SHP77 treated with DMSO at 0.1 percent for 48 hours (cell line): ENCODE results near the gene GLRX.
"Not testable (repeated sequence)": the region's sequence is repeated elsewhere in the genome, so short reads cannot be mapped to it uniquely, and the experiment has no call there.

Experiments used
- DNase-seq: peaks from one replicate; lab custom pipeline; 2025; lab: John Stamatoyannopoulos, UW

Gene GLRX

DNA sequence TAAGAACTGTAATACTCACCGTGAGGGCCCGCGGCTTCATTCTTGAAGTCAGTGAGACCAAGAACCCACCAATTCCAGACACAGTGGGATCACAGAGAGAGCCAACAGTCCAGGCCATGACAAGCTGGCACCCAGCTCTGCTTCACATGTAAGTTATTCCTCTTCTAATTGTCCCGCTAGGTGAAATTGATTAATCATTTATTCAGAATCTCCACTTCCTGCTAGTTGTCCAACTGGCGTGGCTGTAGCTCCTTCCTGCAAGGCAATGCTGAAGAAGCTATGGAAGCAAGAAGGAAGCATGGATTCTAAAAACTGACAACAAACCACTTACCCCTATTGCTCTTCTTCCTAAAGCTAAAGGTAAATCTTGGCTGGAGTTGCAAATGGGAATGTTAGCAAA lies 30.0 kb upstream of the GLRX start:
- no peak for DNase-seq

DNA sequence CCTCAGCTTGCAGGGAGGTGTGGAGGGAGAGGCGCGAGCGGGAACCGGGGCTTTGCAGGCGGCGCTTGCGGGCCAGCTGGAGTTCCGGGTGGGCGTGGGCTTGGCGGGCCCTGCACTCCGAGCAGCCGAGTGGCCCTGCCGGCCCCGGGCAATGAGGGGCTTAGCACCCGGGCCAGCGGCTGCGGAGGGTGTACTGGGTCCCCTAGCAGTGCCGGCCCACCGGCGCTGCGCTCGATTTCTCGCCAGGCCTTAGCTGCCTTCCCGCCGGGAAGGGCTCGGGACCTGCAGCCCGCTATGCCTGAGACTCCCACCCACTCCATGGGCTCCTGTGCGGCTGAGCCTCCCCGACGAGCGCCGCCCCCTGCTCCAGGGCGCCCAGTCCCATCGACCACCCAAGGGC lies 28.6 kb upstream of the GLRX start:
- DNase-seq: not testable (repeated sequence)

DNA sequence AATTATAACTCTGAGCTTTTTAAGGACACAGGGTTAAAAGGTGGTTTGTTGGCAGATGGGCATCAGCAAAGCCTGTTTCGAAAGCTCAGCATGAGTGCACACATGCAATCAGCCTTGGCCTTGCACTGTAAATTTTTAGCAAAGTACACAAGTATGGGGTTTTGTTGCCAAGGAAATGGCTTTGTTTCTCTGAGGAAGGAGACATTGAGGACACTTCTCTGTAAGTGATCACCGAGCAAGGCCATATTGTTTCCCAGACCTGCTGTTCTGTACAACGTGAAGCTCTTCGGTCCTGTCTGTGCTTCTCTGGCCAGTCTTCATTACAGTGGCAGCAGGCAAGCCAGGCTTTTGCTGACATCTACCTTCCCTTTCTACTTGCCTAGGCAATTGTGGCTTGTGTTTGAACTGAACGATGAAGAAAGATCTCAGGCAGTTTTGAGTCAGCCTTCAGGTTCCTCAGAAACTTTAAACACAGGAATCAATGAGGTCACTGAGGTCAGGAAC lies 27.9 kb upstream of the GLRX start:
- no peak for DNase-seq

DNA sequence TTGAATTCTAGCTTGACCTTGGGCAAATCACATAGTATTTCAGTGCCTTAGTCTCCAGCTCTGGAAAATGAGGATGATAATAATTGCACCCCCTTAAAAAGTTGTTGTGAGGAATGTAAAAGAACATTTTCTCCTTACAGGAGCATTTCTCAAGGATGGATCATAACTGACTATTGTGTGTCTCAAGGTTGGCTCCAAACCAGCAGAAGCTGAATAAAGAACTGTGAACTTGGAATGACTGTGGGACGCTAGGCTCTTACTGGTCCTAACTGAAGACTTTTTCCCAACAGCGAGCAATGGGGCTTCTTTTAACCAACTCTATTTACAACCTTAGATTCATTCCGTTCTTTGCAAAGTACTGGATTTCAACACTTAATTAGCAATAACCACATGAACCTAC lies 26.2 kb upstream of the GLRX start:
- no peak for DNase-seq

DNA sequence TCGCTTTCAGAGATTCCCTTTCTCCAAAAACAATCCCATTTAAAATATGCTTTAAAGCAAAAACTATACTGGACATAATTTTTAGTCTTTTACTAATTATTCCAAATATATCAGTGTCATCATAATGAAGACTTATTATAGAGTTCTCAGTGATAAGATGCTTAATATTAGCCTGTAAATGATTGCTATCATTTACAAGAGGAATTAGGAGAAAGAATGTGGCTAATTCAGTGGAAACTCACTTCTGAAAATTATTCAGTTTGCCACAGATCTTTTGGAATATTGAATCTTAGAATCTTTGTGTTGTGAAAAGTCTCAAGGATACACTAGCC lies 24.7 kb upstream of the GLRX start:
- DNase-seq: no peak

DNA sequence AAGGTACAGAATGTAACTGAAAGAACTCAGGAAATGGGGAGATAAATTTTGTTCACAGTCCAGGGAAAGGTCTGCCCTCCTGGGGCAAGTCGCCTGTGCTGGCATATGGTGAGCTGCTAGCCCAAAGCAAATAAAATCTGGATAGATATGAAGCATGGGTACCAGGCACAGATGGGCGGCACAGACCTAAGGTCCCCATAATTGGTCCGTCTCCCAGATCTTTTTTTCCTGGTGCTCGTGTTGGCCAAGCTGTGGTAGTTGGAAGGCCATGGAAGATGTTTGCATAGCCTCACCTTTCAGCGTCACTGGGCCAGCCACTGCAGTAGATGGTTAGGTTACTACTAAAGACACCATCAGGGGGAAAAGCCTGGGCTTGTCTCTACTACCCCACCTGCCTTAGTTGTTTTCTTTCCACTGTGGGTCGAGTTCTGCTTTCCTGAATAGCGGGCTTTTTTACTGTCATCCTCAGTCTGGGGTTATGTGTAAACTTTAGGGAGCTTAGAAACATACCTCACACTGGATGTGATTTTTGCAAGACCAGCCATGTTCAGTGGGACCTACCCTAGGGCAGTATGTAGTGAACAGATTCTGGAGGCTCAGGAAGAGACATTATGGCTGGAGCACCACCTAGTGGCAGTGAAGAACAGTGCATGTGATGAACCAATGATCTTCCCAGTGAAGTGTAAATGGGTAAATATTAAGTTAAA lies 24.2 kb upstream of the GLRX start:
- peak; percentile 32 for DNase-seq

DNA sequence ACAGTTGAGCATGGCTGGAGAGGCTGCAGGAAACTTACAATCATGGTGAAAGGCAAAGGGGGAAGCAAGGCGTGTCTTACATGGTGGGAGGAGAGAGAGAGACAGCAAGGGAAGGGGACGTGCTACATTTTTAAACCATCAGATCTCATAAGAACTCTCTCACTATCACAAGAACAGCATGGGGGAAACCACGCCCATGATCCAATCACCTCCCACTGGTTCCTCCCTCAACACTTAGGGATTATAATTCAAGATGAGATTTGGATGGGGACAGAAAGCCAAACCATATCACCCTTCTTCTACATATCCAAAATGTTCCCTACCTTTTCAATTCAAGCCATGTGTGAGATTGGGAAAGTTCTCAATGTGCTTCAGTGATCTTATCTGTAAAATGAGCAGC lies 22.9 kb upstream of the GLRX start:
- DNase-seq: no peak

DNA sequence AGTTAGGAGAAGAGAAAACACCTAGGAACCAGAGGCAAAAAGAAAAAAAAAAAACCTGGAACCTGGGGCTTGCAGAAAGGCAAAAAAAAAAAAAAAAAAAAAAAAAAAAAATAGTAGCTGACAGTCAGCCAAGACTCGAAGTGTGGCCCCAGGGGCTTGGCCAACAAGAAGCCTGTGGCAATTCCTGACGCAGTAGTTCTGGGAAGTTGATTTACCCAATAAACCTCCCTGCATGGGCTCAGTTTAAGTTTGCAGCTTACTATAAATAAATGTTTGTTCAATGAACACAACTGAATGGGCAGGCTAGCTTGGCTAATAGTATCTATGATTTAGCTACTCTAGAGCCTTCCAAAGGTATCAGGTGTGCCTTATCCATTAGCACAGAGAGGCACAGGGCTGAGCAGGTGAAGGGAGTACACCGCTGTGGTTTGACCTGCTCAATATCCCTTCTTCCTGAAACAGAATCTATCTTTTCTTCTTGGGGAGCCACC lies 21.3 kb upstream of the GLRX start:
- no peak for DNase-seq

DNA sequence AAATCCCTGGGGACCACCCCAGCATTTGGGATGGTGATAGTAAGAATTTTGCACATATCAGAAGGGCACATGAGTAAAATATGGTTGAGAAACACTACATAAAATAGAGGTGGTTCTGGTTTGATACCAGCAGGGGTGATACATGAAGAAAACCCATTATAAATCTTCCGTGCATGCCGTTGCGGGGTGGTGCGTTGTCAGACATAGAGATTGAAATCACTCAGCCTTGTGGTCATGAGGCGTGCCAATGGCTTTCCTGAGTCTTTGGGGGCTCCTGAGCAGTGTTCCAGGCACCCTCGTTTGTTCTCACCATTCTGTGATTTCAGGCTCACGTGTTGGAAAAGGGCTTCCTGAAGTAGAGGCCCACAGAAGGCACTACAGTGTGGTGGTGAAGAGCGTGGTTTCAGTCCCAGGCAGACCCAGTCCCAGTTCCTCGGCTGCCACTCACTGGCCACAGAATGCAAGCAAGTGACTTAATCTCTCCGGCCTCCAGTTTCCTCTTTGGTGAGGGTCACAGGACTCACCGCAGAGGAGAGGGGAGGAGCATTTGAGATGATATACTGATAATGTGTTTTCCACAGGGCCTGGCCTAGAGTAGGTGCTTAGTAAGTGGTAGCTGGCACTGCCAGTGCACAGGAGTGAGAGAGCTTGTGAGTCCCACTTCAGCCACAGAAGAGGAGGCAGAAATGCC lies 20.5 kb upstream of the GLRX start:
- DNase-seq: no peak

DNA sequence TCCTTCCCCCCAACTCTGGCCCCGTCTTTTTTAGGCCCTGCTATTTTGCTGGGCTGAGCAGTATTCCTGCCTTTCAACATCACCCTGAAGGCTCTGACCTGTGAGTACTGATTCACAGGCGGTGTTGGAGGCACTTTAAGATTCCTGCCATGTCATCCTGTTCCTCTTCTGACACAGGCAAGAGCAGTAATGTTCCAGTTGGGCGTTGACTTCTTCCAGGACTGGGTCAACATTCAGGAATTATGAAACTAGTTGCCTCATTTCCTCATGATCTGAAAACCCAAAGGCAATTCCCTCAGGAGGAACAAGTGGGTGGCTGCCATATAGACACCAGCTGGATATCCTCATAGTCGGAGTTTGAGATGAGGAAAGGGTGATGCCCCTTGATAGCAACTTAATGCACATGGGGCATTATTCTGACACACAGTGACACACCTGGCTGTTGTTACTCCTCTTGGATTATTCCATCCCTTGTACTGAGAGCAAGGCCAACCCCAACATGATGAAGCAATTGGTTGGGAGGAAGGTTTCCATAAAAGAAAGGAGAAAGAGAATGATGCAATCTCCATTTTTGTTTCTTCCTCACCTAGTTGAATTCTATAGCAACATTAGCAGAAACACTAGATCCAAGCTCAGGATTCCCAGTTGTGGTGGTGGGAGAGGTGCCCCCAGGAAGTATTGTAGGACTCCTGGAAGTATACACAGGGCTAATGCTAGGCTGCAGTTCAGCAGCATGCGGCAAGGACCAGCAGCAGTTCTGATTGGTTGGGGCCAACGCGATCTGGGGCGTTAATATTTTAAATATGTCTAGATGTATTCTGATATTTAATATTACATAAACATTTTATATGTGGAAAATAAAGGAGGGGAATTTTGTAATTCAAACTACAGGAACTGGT lies 19.6 kb upstream of the GLRX start:
- no peak for DNase-seq

DNA sequence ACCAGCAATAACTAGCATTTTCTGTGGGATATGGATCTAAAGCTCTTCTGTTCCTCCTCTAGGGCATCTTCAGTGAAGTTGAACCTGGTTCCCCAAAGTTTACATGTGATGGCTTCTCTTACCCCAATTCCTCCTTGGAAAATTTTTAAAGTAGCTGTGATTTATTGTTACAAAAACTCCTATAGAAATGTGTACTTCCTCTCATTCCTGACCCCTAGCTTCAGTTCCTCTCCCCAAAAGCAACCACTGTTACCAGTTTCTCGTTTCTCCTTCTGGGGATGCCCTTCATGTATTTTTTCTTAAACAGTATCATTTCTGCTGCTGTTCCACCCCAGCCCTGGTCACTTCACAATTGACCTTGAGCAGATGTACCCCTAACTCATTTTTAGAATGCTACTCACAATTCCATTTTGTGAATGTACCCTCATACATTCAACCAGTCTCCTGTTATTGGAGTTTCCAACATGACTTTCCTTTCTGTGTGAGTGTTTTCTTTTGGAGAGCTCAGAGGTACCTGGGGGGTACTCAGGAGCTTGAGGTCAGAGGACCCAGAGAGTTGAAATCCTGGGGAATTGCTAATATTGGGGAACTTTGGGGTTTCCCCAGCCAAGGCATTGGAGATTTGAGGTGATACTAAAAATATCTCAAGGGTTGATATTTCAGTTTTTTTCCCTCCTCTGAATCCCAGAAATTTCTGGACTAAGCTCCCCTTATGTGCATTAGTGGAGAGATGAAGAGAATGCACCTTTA lies 18.6 kb upstream of the GLRX start:
- no peak for DNase-seq

DNA sequence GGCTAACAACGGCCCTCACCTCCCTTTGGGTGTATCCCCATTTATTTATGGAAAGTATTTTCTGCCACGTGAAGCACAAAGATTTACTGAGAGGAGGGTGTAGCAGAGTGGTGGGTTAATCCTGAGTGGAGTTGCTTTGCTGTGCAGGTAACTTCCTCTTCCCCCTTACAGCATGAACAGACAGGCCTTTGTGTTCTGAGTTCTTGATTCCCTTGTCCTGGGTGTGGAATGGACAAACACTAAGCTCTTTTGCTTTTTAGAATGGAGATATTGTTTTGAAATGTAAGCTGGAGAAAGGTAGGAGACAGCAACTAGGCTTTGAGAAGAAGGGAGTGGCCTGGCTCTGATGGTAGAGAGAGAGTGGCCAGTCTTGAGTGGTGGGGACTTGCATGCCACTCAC lies 17.1 kb upstream of the GLRX start:
- no peak for DNase-seq

DNA sequence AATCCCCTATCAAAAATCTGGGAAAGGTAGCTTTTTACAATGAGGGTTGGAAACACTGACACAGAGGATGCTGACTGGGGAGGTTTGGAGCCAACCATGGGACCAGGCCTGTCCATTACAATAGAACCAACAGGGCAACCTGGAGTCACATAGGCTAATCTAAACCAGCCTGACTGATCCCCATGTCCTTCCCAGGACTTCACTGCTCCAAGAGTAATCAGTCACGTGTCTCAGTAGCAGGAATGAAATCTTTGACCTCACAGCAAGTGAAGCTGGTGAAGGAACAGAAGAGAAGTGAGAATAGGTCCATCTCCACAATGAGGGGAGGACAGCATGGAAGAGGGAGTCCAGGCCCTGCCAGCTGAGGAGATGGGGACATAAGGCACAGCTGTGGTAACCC lies 16.0 kb upstream of the GLRX start:
- no peak for DNase-seq

DNA sequence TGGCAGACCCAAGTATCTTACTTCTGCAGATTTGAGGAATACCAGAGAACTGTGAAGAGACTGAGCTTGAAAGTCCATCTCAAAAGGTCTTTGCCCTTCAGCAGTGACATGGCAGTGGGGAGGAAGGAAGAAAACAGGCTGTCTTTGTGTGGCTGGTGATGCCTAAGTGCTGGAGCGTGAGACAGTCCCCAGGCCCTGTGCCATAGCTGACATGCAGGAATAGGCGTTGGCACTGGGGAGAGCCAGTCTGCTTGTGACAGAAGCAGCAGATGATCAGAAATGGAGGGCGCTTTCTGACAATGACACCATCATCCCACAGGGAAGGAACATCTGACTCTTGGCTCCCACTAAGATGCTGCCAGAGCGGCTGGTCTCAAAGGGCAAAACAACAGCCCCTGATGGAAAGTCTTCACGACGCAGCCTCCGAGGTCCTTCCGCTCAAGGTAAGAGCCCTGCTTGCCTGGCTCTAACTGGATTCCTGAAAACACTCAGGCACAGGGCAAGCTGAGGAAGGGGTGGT lies 15.5 kb upstream of the GLRX start:
- no peak for DNase-seq

DNA sequence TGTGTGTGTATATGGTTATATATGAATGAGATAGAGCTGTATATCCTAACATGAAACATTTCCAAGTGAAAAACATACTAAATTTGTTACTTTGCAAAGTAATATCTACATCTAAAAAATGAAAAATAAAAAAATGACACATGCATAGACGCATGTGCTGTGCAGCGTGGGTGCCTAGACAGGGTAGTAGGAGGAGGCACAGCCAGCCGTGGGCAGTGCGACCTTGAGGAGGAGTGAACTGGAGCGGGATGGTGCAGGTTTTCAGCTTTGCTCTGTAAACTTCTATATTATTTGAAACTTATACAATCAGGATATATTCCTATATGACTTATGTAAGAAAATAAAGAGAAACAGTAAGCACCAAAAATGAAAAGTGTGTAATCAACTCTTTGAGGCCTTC lies 15.0 kb upstream of the GLRX start:
- DNase-seq: no peak

DNA sequence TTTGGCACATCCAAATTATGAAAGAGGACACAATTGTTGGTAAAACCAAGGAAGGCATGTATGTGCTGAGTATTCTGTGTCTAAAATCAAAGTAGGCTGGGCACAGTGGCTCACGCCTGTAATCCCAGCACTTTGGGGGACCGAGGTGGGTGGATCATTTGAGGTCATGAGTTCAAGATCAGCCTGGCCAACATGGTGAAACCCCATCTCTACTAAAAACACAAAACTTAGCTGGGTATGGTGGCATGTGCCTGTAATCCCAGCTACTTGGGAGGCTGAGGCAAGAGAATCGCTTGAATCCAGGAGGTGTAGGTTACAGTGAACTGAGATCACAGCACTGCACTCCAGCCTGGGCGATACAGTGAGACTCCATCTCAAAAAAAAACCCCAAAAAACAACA lies 14.4 kb upstream of the GLRX start:
- DNase-seq: not testable (repeated sequence)

DNA sequence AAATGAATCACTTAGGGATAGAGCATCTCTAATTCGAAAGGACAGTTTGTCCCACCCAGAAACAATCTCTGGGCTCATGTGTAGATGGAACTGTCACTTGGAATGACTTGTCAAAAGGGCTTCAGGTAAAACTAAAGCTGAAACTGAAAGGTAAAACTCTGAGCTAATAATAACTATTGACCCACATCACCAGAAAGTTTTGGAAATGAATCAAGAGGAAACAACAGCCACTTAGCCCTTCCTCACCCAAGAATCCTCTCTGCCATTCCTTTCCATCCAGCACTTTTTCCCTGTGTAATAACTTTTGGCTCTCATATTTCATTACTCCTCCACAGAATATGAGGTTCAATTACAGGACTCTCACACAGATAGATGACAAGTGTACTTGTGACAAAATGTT lies 14.0 kb upstream of the GLRX start:
- DNase-seq: no peak

DNA sequence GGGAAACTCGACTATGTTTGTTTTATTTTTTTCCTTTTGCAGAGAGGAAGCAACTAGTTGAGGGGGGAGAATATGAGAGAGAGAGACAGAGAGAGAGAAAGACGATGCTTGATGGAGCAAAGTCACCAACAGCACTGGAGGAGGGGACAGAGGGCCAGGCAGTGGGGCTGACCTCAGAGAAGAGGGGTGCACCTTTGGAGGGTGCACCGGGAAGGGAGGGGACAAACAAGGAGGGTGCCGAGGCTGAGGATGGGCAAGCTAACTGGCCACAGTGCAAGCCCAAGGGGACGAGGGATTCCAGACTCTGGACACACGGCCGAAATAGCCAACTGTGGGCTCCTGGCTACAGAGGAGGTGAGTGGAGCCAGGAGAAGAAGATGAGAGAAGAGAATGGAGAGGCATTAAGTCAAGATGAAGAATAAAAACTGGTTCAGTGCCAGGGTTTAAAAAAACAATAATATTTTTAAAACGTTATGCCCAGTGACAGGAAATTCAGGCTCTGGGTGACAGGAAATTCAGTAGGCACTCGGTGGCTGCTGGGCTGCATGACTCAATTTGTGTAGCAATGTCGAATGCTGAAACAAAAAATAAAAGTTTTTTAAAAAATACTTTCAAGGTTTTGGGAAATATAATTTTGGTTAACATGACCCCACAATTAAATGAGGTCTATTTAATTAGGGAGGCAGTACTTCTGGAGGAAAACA lies 13.3 kb upstream of the GLRX start:
- DNase-seq: no peak

DNA sequence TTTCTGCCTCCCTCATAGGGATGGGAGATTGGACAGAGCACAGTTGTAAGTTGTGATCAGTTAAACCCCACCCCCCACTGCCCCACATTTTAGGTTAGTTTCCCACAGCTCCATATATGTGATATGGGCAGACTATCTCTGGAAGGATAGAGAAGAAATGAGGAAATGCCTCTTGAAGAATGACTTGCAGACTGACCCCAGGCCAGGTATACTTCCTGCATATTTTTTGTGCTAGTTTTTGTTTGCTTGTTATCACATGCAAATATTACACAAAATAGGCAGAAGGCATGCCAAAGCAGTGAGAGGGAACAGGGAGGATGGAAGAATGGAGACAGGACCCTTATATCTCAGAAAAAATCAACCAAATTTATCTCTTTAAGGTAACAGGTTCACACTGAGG lies 10.1 kb upstream of the GLRX start:
- no peak for DNase-seq

DNA sequence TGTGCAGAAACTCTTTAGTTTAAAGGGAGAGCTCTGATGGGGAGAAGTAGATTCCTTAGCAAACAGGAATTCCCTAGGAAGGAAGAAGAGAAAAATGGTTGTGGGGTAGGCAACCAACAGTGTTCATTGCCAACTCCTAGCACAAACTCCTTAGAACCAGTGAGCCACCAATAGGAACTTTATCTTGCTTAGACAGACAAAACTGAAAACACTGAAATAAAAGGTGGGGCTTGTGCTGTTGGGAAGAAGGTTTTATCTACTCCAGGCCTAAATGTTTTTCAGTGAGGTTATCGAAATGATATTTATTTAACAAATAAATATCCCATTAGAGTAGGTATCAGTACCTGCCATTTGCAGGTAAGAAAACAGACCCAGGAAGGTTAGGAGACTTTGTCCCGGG lies 7.7 kb upstream of the GLRX start:
- no peak for DNase-seq

DNA sequence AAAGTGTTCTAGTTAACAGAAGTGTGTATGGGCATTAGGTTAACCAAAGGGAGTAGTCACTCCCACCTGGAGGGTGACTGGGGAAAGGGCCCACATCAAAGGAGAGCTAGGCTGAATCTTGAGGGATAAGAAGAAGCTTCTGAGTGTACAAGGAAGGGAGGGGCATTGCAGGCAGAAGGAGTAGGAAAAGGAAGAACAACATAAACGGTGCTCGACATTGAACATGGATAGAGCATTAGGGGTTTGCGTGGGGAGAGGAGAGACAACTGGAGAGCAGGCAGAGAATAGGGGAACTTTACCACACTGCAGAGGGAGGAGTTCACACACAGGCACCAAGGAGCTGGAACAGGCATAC lies 5.3 kb upstream of the GLRX start:
- DNase-seq: no peak
